ENCODE results near the gene PSMC6. TPM values are rescaled to one million over a fixed set of nuclear protein-coding genes. Genes with fewer than 3 reads are reported as not detected.
"Not testable (repeated sequence)": the region's sequence is repeated elsewhere in the genome, so short reads cannot be mapped to it uniquely, and the experiment has no call there.

Gene PSMC6
- total RNA-seq, 2 experiments from 2014 or later, result 109 to 110 TPM

- Mint-ChIP-seq H3K36me3 (peaks cover 26% of the 10 kb centered on the region), H3K4me3 (no peak overlapping the region), H3K9me3 (no peaks in the 10 kb centered on the region), H3K27me3 (no peaks in the 10 kb centered on the region), H3K4me1 (ENCODE audit: low read depth) (peaks cover 34% of the 10 kb centered on the region), H3K27ac (no peak overlapping the region)
- CTCF ChIA-PET, result no interaction called here
- POLR2A ChIA-PET, result no interaction called here
- no peak for DNase-seq
- intact Hi-C loops (cut with micrococcal nuclease), result no loop called here
These were observed 41.8 kb downstream of the PSMC6 start for GRCh38 chr14:52748647-52749292.

- ChIA-PET CTCF (no interaction called here), POLR2A (interaction anchor here (1.3 kb wide), 1 partner anchor 11 kb away, joined by 4 read pairs; no protein-coding TSS in a partner anchor)
- H3K4me1 Mint-ChIP-seq (ENCODE audit: low read depth), result peaks cover 2% of the 10 kb centered on the region
- intact Hi-C loops (cut with micrococcal nuclease), result no loop called here
- H3K36me3 Mint-ChIP-seq, result peaks cover 12% of the 10 kb centered on the region
- H3K27me3 Mint-ChIP-seq, result no peaks in the 10 kb centered on the region
- H3K9me3 Mint-ChIP-seq, result no peaks in the 10 kb centered on the region
- no peak overlapping the region for H3K27ac Mint-ChIP-seq
- no peak overlapping the region for H3K4me3 Mint-ChIP-seq
- no peak for DNase-seq
These were observed 48.8 kb downstream of the PSMC6 start for GRCh38 chr14:52755607-52756316.

- Mint-ChIP-seq H3K27ac (no peak overlapping the region), H3K36me3 (peaks cover 21% of the 10 kb centered on the region), H3K9me3 (no peaks in the 10 kb centered on the region), H3K27me3 (no peaks in the 10 kb centered on the region), H3K4me3 (no peak overlapping the region), H3K4me1 (ENCODE audit: low read depth) (peaks cover 11% of the 10 kb centered on the region)
- POLR2A ChIA-PET, result interaction anchor here (0.8 kb wide), 1 partner anchor 32 kb away, joined by 3 read pairs; no protein-coding TSS in a partner anchor
- intact Hi-C loops (cut with micrococcal nuclease), result no loop called here
- no peak for DNase-seq
- CTCF ChIA-PET, result interaction anchor here (1.2 kb wide), 1 partner anchor 16 kb away, joined by 4 read pairs; no protein-coding TSS in a partner anchor
These were observed 52.1 kb downstream of the PSMC6 start for GRCh38 chr14:52759145-52759544.

- CTCF ChIA-PET, result interaction anchor here (1.1 kb wide), 1 partner anchor 18 kb away, joined by 3 read pairs; no protein-coding TSS in a partner anchor
- H3K27me3 Mint-ChIP-seq; DNase-seq; H3K9me3 Mint-ChIP-seq; POLR2A ChIA-PET; intact Hi-C loops (cut with micrococcal nuclease); H3K27ac Mint-ChIP-seq; H3K4me3 Mint-ChIP-seq: not testable (repeated sequence)
- H3K4me1 Mint-ChIP-seq (ENCODE audit: low read depth), result peaks cover 12% of the 10 kb centered on the region
- peaks cover 29% of the 10 kb centered on the region for H3K36me3 Mint-ChIP-seq
These were observed 55.9 kb downstream of the PSMC6 start for GRCh38 chr14:52762923-52763322.

- Mint-ChIP-seq H3K36me3 (peaks cover 36% of the 10 kb centered on the region), H3K27me3 (no peaks in the 10 kb centered on the region), H3K4me1 (ENCODE audit: low read depth) (peaks cover 22% of the 10 kb centered on the region), H3K27ac (no peak overlapping the region), H3K4me3 (no peak overlapping the region), H3K9me3 (no peaks in the 10 kb centered on the region)
- POLR2A ChIA-PET, result no interaction called here
- DNase-seq, result no peak
- intact Hi-C loops (cut with micrococcal nuclease), result no loop called here
- CTCF ChIA-PET, result interaction anchor here (0.6 kb wide), 1 partner anchor 55 kb away, joined by 3 read pairs; no protein-coding TSS in a partner anchor
These were observed 60.2 kb downstream of the PSMC6 start for GRCh38 chr14:52767058-52767833.

- H3K27me3 Mint-ChIP-seq, result no peaks in the 10 kb centered on the region
These were observed 62.9 kb downstream of the PSMC6 start for GRCh38 chr14:52769887-52770286.

GRCh38 chr14:52776816-52777215 is 69.8 kb downstream of the PSMC6 start:
- DNase-seq, result no peak
- Mint-ChIP-seq H3K36me3 (peaks cover 17% of the 10 kb centered on the region), H3K4me3 (no peak overlapping the region), H3K27ac (no peak overlapping the region), H3K4me1 (ENCODE audit: low read depth) (no peaks in the 10 kb centered on the region), H3K9me3 (no peaks in the 10 kb centered on the region), H3K27me3 (no peaks in the 10 kb centered on the region)
- intact Hi-C loops (cut with micrococcal nuclease), result loop anchor here (5.0 kb wide), 1 partner anchor 70 kb away; the partner anchor contains the start of gene PSMC6
- CTCF ChIA-PET, result no interaction called here
- POLR2A ChIA-PET, result interaction anchor here (1.1 kb wide), 1 partner anchor 14 kb away, joined by 4 read pairs; no protein-coding TSS in a partner anchor

More at GRCh38 chr14:52769887-52770286, 62.9 kb downstream of the PSMC6 start:
- Mint-ChIP-seq H3K27ac (peak overlapping the region; percentile 68), H3K4me1 (ENCODE audit: low read depth) (peaks cover 9% of the 10 kb centered on the region), H3K36me3 (peaks cover 37% of the 10 kb centered on the region), H3K4me3 (no peak overlapping the region), H3K9me3 (no peaks in the 10 kb centered on the region)
- intact Hi-C loops (cut with micrococcal nuclease), result no loop called here
- POLR2A ChIA-PET, result no interaction called here
- CTCF ChIA-PET, result no interaction called here
- DNase-seq, result no peak

Other genes with a start within 250 kb of the PSMC6 start
- 1 to 10 TPM; 4.3 to 4.8 TPM for gene TXNDC16, start 154.7 kb upstream of the PSMC6 start, total RNA-seq
- gene GPR137C, start 154.4 kb upstream of the PSMC6 start, total RNA-seq, result under 1 TPM; 0.12 to 0.19 TPM
- 100 to 1,000 TPM; 138 to 153 TPM for gene ERO1A, start 11.6 kb upstream of the PSMC6 start, total RNA-seq
- 10 to 100 TPM; 15.9 to 17.0 TPM for gene STYX, start 23.0 kb downstream of the PSMC6 start, total RNA-seq
- gene GNPNAT1, start 84.4 kb downstream of the PSMC6 start, total RNA-seq, result 10 to 100 TPM; 30.4 to 31.4 TPM
- 1 to 10 TPM; 3.8 to 5.3 TPM for gene FERMT2, start 243.8 kb downstream of the PSMC6 start, total RNA-seq